HEK293 (cell line): ENCODE data around the gene NINJ2.

Experiments
- CTCF ChIA-PET: fragments of 350-600 bp; formaldehyde crosslinking; extraction: SDS; loops from one replicate; lab custom pipeline; 2021; ENCODE audit warnings: antibody characterized with exemption; lab: Yijun Ruan, JAX
- POLR2A ChIA-PET: fragments of 300-600 bp; formaldehyde crosslinking; extraction: SDS; loops from one replicate; lab custom pipeline; 2020; ENCODE audit warnings: antibody characterized with exemption, inconsistent platforms; lab: Yijun Ruan, JAX
- H3K27ac ChIP-seq: fragments of 200-500 bp; sonication (Bioruptor generic); 2 replicates; pipeline ENCODE4 v1.5.1; 2014; ENCODE audit warnings: low read depth, low read length, control low read depth, inconsistent platforms; ENCODE audit errors: extremely low read depth
- H3K36me3 ChIP-seq, 2 experiments: fragments of 200-500 bp in 1 of 2; sonication (Bioruptor generic) in 1 of 2; 1 replicate in 1 of 2; 2 replicates in 1 of 2; pipeline ENCODE4 v1.5.1; 2014 to 2017; ENCODE audit warnings: inconsistent platforms in 2 of 2, low read length in 2 of 2; ENCODE audit not compliant: control insufficient read depth in 2 of 2, insufficient read depth in 1 of 2
- H3K4me1 ChIP-seq: fragments of 200-500 bp; sonication (Bioruptor generic); 2 replicates; pipeline ENCODE4 v1.5.1; 2014; ENCODE audit warnings: mild to moderate bottlenecking, low read length, inconsistent platforms; ENCODE audit not compliant: control insufficient read depth, insufficient read depth
- H3K4me3 ChIP-seq: 2 replicates; pipeline ENCODE4 v1.5.1; 2011; ENCODE audit warnings: low read depth, mild to moderate bottlenecking, control low read depth, low read length, moderate library complexity
- H3K9me3 ChIP-seq: fragments of 200-500 bp; sonication (Bioruptor generic); 2 replicates; pipeline ENCODE4 v1.5.1; 2014; ENCODE audit warnings: low read depth, low read length, inconsistent platforms; ENCODE audit not compliant: control insufficient read depth, insufficient read depth
- EGR2 ChIP-seq: fragments of 450-650 bp; formaldehyde crosslinking; IDR thresholded peaks from 2 replicates; pipeline ENCODE4 v1.5.1; 2016; ENCODE audit warnings: low read depth, missing biosample characterization, missing genetic modification characterization
- PRDM10 ChIP-seq: fragments of 450-650 bp; formaldehyde crosslinking; IDR thresholded peaks from 2 replicates; pipeline ENCODE4 v1.5.1; 2016; ENCODE audit warnings: missing biosample characterization, missing genetic modification characterization
- ZBTB17 ChIP-seq: fragments of 450-650 bp; formaldehyde crosslinking; IDR thresholded peaks from 2 replicates; pipeline ENCODE4 v1.5.1; 2016; ENCODE audit warnings: missing biosample characterization, missing genetic modification characterization
- ZEB2 ChIP-seq: fragments of 450-650 bp; formaldehyde crosslinking; IDR thresholded peaks from 2 replicates; pipeline ENCODE4 v1.5.1; 2016; ENCODE audit warnings: missing biosample characterization, missing genetic modification characterization
- ZFP37 ChIP-seq: fragments of 450-650 bp; formaldehyde crosslinking; IDR thresholded peaks from 2 replicates; pipeline ENCODE4 v1.5.1; 2016; ENCODE audit warnings: missing biosample characterization, missing genetic modification characterization
- ZIC2 ChIP-seq: fragments of 450-650 bp; formaldehyde crosslinking; IDR thresholded peaks from 2 replicates; pipeline ENCODE4 v1.5.1; 2016; ENCODE audit warnings: missing biosample characterization, missing genetic modification characterization
- ZNF112 ChIP-seq: fragments of 450-650 bp; formaldehyde crosslinking; IDR thresholded peaks from 2 replicates; pipeline ENCODE4 v1.5.0; 2017; ENCODE audit warnings: missing biosample characterization, missing genetic modification characterization
- ZNF121 ChIP-seq: fragments of 450-650 bp; formaldehyde crosslinking; IDR thresholded peaks from 2 replicates; pipeline ENCODE4 v1.5.1; 2016; ENCODE audit warnings: missing biosample characterization, missing genetic modification characterization
- ZNF202 ChIP-seq: fragments of 450-650 bp; formaldehyde crosslinking; IDR thresholded peaks from 2 replicates; pipeline ENCODE4 v1.5.1; 2016; ENCODE audit warnings: missing biosample characterization, missing genetic modification characterization, borderline replicate concordance
- ZNF280D ChIP-seq: fragments of 450-650 bp; formaldehyde crosslinking; IDR thresholded peaks from 2 replicates; pipeline ENCODE4 v1.5.1; 2016; ENCODE audit warnings: missing biosample characterization, missing genetic modification characterization
- ZNF488 ChIP-seq: fragments of 450-650 bp; formaldehyde crosslinking; IDR thresholded peaks from 2 replicates; pipeline ENCODE4 v1.5.1; 2016; ENCODE audit warnings: missing biosample characterization, missing genetic modification characterization
- ZNF624 ChIP-seq: fragments of 450-650 bp; formaldehyde crosslinking; IDR thresholded peaks from 2 replicates; pipeline ENCODE4 v1.5.1; 2017; ENCODE audit warnings: missing biosample characterization, missing genetic modification characterization
- ZNF692 ChIP-seq: fragments of 450-650 bp; formaldehyde crosslinking; IDR thresholded peaks from 2 replicates; pipeline ENCODE4 v1.5.1; 2016; ENCODE audit warnings: missing biosample characterization, missing genetic modification characterization
- ZSCAN4 ChIP-seq: fragments of 450-650 bp; formaldehyde crosslinking; IDR thresholded peaks from 2 replicates; pipeline ENCODE4 v1.5.1; 2017; ENCODE audit warnings: missing biosample characterization, missing genetic modification characterization

The NINJ2 gene

GRCh38 chr12:565161-565560 is 98.1 kb downstream of the NINJ2 start (continued):
- no peak for TF ChIP-seq ZFP37

GRCh38 chr12:563787-564298 is 99.4 kb downstream of the NINJ2 start:
- ChIA-PET CTCF (no interaction called here), POLR2A (no interaction called here)
- H3K4me1 ChIP-seq = no peaks in the 10 kb centered on the region
- H3K4me3 ChIP-seq = no peak overlapping the region
- TF ChIP-seq ZNF202 (tag by site-specific recombination) (no peak), ZNF112 (tag by site-specific recombination) (no peak), ZBTB17 (tag by site-specific recombination) (no peak), ZNF280D (tag by site-specific recombination) (no peak), PRDM10 (tag by site-specific recombination) (no peak), ZSCAN4 (tag by site-specific recombination) (no peak), ZEB2 (tag by site-specific recombination) (no peak), EGR2 (no peak), ZNF692 (tag by site-specific recombination) (no peak), ZNF488 (tag by site-specific recombination) (no peak), ZNF624 (tag by site-specific recombination) (no peak), ZNF121 (no peak), ZIC2 (no peak)
- no peaks in the 10 kb centered on the region for H3K9me3 ChIP-seq
- H3K27ac ChIP-seq = no peak overlapping the region
- peaks cover 0 to 7% of the 10 kb centered on the region in 2 experiments; a peak in 1 of 3 replicates for H3K36me3 ChIP-seq
